Activated naive CD4-positive, alpha-beta T cell (primary cell): ENCODE results near the gene IGF1.

Source experiments
- DNase-seq, 4 experiments: peaks; one replicate each; lab custom pipeline; 2025; lab: John Stamatoyannopoulos, UW

IGF1 gene

DNA sequence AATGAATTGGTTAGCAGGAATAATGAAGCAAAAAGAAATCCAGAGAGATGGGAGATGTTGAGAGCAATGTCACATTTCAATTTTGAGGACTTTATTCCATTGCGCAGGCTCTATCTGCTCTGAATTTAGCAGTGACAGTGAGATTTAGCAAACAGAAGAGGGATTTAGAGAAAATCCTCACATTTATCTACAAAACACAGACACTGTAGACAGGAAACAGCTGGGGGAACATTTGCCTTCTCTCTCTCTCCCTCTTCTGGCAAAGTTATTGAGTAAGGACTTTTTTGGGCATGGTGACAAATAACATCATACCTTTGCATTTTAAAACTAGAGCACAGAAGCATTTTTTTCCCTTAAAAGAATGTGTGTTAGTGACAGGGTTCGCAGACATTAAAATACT, at the start of gene IGF1:
TSS of gene IGF1 (minus strand) at position 158 of the 400 bp plus-strand sequence. CDS start 182 bp downstream, outside the sequence.
- no peak for DNase-seq

DNA sequence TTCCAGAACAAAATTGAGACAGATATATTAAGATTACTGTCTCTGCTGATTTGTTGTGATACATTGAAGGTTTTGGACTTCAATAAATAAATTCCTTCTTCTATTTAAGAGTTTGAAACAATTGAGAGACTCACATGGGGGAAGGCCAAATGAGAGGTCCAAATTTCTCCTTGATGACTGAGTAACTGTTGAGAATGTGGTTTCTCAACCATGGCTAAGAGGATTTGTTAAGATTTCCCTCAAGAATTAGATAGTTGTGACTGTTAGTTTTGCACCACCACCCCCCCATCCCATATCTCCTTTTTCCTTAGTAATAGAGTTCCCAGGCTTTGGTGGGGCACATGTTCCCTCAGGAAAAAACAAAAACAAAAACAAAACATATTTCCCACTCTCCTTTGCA, 47.7 kb upstream of the IGF1 start:
- no peak for DNase-seq

DNA sequence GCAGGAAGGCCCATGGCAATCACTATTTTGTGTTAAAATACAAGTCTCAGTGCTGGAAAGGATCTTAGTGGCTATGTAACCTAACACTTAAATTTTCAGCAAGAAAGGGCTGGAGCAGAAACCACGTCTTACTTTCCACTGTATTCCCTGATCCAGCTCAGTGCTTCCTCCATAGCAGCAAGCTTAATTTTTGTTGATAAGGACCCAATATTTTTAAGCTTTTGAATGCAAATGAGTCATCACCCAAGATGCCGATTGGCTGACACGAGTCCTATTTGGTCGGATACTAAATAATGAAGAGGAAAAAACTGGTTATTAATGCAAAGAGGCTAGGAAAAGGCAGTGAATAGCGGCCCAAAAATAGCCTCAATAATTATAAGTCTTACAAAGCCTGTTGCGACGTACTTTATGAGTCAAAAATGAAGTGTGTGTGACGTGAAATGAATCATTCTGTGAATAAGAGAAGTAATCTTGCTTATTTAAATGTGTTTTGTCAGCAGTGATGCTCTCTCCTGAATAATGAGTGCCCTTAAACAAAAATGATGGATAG, 46.9 kb upstream of the IGF1 start:
- DNase-seq = no peak

DNA sequence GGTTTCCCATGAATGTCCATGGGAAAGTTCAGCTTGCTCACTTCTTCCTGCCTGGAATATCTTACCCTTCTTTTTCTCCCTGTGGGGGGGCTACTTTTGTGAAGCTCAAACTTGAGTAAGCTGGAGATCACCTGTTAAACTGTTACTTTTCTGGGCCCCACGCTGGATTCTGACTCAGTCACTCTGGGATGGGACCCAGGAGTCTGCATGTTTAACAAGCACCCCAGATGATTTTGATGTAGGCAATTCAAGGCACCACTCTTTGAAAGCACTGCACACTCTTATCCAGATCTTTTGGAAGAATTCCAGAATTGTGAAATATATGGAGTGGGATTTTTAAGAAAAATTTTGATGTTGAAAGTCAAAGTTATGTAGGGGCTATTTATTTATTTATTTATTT, 46.3 kb upstream of the IGF1 start:
- DNase-seq = no peak

DNA sequence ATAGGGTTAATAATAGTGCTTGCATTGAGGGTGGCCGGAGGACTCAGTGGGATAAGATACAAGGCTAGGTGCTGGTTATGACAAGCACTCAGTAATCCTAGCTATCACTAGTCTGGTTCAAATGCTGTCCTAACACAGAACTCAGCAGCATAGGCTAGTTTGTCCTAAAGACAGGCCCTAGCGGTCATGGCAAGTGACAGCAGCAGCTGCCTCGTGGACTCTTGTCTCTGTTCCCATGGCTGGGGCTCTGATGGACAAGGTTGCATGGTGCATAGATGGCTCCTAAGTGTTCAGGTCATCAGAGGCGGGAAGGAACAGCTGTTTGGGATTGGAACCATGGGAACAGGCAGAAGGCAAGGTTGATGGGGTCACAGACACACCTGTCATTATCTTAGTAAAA, 42.4 kb upstream of the IGF1 start:
- DNase-seq = no peak

DNA sequence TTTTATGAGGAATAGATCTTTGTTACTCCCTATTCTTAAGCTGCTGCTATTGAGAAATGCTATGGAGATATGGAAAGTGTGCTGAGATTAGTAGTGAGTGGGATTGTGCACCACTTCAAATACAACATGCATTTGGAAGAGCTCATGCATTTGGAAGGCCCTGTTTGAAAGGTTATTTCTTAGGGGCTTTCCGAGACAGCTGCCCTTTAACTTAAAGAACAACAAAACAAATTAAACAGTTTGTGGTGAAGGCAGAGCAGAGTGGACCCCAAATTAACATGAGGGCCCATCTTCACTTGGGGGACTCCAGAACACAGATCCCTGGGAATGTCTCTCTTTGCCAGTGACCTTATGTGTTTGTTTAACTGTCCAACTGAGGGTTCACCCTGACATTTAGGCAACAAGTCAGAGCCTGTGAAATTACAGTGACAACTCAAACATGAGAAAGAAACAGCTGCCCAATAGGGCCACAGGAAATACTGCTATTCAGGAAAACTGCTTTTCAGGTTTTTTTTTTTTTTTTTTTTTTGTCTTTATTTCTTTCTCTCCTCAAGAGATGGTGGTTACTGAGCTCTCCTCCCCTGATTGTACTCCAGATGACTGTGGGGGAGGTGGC, 41.4 kb upstream of the IGF1 start:
- no peak for DNase-seq

DNA sequence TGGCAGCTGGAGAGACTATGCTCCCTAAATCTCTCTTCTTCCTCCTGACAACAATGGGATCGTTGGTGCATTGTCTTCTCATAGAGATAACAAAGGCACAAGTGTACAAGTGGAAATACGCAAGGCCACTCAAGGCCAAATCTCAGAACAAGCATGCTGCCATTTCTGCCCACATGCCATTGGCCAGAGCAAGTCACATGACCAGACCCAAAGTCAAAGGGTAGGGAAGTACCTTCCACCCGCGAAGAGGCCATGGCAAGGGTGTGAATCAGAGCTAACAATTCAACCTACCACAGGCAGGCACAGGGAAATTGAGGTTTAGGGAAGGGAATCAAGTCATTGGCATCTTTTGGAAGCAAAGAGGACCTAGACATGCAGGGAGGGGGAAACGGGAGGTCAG, 38.5 kb upstream of the IGF1 start:
- DNase-seq = no peak

DNA sequence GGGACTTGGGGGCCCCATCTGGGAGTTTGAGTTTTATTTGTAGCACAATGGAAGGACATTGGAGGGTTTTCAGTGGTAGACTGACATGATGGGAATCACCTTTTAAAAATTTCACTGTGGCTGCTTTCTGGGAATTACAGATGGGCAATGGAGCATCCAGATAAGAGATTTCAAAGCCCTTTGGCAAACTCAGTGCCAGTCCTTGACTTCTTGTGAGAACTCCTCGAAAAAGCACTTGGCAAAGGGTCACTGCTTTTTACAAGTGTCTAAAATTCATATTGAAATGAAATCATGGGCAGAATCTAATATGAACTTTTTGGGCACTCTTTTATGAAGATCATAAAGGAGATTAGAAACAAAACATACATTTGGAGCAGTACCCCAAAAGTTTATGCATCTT, 34.3 kb upstream of the IGF1 start:
- DNase-seq = no peak

DNA sequence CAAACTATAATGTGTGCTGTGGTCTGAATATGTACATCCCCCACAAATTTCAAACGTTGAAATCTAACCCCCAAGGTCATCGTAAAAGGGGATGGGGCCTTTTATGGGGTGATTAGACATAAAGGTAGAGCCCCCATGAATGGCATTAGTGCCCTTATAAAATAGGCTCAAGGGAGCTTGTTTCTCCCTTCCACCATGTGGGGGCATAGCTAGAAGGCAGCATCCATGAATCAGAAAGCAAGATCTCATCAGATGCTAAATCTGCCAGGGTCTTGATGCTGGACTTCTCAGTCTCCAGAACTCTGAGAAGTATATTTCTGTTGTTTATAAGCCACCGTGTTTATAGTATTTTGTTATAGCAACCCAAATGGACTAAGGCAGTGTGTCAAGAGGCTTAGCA, 33.4 kb upstream of the IGF1 start:
- DNase-seq = no peak

DNA sequence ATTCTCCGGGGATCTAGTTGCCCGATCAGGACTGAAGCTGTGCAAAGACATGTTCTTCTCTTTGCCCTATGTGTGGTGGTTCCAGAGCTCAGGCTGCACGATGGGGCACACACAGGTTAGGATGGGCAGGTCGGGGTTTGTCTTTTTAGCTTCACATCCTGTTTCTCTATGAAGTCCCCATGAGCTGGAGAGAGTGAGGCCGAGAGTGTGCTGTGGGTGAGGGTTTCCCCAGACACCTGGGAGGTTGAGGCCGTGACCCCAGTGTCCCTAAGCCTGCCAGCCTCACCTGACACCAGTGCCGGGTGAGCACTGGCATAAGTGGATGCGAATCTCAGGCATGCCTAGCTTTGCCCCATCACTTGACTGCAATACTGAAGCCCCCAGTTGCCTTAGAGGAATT, 32.9 kb upstream of the IGF1 start:
- DNase-seq = no peak

DNA sequence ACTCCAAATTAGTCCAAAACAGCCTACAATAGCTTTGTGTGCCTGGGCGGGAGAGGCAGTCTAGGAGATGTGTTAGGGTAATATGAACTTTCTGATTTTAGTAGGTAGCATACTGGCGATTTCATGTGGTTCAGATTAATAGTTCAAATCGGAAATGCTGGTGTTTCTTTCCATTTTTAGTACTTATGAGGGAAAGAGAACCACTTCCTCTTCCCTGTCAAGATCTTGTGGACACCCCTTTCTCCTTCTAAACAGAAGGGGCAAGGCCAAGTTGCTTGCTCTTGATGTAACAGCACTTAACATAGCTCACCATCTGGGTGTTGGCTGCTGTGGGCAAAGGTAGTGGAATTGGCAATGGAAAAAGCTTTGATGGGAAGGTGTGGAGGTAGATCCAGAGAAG, 32.2 kb upstream of the IGF1 start:
- no peak for DNase-seq

DNA sequence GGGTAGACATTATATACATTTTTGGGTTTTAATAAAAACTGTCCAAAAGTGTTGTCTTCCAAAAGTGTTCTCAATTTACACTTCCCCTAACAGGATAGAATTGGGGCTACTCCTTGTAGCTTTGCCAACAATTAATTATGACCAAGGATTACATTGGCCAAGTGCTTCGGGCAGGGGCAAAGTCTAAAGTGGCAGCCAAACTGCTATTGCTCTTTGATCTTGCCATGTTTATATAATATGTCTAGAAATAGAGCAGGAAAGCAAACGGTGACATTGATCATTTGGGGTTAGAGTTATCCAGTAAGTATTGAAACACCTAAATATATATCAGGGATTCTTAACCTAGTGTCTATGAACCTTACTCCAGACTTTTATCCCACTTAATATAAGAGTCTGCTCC, 31.2 kb upstream of the IGF1 start:
- no peak for DNase-seq

DNA sequence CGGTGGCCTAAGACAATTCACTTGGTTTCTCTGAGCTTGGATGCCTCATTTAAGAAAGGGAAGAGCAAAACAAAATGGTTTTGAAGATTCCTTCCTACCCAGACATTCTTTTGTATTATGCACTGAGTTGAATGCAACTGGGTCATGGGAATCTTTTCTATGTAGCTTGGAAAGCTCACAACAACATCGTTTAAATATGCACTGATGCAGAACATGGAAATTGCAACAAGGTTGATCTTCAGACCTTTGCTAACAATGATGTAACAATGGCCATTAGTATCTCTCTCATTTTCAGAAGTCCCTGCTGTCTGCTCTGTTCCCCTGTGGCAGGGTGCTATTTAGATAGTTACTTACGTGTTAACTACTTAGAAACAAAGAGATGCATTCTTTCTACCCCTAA, 30.1 kb upstream of the IGF1 start:
- no peak for DNase-seq

DNA sequence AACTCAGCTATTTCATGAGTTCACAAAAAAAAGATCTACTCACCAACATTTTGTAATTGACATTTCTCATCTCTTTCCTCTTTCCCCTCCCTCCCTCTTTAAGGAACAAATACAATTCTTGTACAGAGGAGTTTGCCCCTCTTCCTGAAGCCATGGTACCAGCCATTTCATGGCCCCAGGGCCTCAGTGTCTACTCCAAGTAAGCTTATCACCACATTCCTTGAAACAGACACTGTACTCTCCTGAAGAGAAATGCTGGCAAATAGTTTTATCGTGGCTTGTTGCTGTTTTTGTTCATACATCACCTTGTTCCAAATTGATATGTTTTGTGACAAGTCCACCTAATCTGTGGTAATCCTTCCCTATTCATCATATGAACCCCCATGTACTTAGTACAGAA, 29.7 kb upstream of the IGF1 start:
- DNase-seq = no peak

DNA sequence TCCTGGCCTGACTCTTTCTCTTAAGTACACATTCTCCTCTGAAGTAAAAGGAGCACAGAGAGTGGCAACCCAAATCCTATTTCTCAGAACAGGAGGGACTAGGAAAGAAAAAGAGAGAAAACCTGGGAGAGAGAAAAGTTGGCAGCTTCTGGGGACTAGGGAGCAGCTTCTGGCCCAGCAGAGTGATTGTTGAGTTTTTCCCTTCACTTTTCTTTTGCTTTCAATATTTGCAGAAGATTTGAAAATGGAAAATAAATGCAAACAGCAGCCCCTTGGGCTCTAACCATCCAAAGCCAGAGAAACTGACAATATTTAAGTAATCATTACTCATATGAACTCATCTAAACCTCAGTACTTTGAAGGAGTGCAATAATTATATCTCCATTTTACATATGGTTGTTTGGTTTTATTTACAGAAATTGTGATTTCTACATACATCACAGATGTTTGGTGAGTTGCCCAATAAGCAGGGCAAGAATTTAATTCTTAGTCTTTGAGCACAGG, 28.8 kb upstream of the IGF1 start:
- DNase-seq = no peak

DNA sequence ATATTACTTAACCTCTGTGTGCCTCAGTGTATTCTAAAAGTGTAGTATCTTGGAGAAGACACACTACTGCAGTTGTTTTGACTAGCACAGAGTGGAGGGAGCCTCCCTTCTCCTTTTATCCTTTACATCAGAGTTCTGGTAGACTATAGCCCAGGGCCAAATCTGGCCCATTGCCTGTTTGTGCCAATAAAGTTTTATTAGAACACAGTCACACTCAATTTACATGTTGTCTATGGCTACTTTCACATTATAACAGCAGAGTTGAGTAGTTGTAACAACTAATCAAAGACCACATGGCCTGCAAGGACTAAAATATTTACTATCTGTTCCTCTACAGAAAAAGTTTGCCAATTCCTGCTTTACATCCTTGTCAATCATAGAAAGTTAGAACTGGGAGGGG, 27.7 kb upstream of the IGF1 start:
- no peak for DNase-seq

DNA sequence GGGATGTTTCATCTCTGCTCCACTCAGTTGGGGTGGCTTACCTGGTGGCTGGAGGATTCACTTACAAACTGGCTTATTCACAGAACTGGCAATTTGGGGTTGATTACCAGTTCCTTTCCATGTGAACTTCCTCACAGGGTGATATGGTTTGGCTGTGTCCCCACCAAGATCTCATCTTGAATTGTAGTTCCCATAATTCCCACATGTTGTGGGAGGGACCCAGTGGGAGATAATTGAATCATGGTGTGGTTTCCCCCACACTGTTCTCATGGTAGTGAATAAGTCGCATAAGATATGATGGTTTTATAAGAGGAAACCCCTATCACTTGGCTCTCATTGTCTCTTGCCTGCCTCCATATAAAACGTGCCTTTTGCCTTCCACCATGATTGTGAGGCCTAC, 26.9 kb upstream of the IGF1 start:
- no peak for DNase-seq

DNA sequence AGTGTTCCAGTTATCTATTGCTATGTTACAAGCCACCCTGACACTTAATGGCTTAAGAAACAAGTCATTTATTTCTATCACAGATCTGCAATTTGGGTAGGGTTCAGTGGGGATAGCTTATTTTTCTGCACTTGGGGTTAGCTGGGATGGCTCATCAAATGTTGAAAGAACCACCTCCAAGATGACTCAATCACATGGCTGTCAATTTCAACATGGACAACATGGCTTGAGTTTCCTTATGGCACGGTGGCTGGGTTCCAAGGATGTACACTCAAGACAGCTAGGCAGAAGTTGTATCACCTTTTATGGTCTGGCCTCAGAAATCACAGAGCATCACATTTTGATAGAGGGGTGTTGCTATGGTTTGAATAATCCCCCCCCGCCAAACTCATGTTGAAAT, 24.5 kb upstream of the IGF1 start:
- no peak for DNase-seq

DNA sequence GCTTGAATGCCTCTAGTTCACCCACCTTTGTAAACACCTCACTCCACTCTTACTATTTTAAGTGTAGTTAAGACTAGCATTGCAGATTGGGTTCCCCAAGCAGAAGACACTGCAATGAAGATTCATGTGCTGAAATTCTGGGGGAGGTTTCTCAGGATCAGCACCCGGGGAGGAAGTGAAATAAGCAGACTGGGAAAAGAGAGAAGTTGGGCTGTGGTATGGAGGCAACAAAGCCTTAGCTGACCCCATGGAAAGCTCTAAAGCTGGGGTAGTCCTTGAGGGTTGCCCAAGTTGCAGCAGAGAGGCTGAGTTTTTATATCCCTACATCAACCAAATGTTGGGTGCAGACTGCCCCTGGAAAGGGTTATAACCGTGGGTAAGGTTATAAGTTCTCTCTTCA, 23.9 kb upstream of the IGF1 start:
- DNase-seq = no peak

DNA sequence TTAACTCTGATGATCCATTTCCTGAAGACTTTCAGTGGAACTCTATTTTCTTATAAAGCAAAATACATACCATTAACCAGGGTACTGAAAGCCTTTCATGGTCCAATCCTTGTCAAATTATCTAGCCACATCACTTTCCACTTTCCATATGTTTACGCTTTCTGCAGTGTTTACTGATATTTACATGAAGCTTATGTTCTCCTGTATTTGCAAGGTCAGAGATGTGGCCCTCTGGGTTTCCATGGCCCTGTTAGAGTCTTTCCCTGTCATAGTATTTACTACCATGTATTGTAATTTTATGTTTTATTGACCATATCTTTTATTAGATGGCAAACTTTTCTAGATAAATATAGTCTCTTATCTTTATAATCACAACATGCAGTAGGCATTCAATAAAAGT, 23.5 kb upstream of the IGF1 start:
- no peak for DNase-seq

DNA sequence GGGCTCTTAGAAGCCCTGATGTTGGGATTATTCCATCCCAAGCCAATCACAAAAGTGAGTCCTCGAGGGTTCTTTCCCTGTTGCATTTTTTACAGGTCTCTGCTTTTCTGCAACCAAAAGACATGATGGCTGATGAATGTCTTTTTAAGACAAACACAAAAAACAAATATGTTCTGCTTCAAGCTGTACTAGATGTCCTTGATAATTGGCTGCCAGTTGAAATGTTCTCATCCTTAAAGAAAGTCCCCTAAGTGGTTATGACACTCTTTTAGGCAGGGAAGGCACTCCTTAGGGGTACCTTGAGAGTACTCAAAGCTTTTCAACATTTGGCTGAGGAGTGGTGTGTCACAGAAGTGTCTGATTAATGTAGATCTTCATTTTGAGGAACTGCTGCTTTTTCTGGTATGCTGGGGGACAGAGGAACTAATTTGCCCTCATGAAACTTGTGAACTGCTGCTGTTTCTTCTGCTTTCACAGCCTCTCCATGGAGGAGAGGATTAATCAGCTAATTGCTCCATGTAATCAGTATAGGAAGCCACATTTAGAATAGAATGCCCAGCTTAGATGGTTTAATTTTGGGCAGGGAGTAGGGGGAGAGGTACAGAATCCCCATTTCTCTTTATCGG, 22.8 kb upstream of the IGF1 start:
- no peak for DNase-seq

DNA sequence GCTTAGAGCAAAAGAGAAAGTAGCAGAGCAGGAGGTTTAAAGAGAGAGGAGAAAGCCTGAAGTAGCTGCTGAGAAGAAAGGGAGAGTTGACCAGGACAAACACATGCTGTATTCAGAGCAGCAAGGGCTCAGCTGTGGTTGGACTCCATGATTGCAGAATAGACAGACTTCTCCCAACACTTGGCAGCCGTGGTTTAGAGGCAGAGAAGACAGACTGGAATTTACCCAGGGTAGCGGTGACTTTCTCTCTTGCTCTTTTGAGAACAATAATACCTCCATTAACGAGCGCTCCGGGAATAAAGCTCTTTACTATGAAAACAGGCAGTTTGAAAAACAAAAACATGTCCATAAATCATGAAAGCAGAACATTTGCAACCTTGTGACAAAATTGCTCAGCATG, 21.4 kb upstream of the IGF1 start:
- DNase-seq = no peak

DNA sequence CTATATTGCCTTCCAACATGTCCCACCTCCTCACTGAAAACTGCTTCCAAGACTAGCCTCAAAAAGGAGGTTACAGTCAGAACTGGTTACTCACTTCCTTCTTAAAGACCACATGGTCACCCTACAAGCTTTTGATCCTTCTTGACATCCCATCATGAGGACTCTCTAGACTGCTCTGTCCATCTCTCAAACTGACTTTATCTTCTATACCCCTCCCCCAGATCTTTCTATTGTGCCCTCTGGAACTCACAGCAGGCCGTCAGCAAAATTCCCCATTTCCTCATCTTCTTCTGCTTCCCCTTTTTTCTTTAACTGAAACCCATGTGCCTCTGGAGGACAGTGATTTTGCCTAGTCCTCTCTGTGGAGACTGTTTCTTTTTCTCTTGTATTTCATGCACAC, 18.1 kb upstream of the IGF1 start:
- no peak for DNase-seq

DNA sequence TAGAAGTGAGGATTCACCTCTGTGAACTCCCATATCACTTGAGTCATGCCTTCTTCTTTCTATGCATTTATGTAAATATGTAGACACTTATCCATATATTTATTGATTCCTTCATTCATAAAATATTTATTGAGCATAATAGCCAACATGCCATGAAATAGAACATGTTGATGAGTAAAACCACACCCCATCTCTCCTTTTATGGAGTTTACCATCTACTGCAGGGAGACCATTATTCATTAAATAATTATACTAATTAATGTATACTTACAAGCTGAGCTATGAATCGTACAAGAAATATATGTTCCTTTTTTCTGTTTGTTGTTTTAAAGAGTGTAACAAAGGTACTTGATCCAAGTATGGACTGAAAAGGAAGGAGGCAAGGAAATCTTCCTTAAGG, 17.4 kb upstream of the IGF1 start:
- DNase-seq = no peak
